Choroid plexus epithelial cell (primary cell): ENCODE results near the gene TTLL8.

ENCODE experiments used
- DNase-seq: peaks from one replicate; pipeline ENCODE4 v3.0.0-alpha.2; 2010; ENCODE audit warnings: low read depth
- H3K4me3 ChIP-seq: 2 replicates; pipeline ENCODE4 v1.5.1; 2011; ENCODE audit warnings: low read depth, mild to moderate bottlenecking, control low read depth, low read length, moderate library complexity
- TF ChIP-seq, protein P1 (sequence below): conservative IDR thresholded peaks from 2 replicates; pipeline ENCODE4 v1.5.1; 2011; ENCODE audit warnings: low read depth, mild to moderate bottlenecking, control low read depth, inconsistent platforms, low read length, moderate library complexity

TTLL8 gene

GRCh38 chr22:50002791-50003190, 55.3 kb downstream of the TTLL8 start:
- no peak for DNase-seq
- H3K4me3 ChIP-seq, result no peak overlapping the region
- TF ChIP-seq, protein P1, sequence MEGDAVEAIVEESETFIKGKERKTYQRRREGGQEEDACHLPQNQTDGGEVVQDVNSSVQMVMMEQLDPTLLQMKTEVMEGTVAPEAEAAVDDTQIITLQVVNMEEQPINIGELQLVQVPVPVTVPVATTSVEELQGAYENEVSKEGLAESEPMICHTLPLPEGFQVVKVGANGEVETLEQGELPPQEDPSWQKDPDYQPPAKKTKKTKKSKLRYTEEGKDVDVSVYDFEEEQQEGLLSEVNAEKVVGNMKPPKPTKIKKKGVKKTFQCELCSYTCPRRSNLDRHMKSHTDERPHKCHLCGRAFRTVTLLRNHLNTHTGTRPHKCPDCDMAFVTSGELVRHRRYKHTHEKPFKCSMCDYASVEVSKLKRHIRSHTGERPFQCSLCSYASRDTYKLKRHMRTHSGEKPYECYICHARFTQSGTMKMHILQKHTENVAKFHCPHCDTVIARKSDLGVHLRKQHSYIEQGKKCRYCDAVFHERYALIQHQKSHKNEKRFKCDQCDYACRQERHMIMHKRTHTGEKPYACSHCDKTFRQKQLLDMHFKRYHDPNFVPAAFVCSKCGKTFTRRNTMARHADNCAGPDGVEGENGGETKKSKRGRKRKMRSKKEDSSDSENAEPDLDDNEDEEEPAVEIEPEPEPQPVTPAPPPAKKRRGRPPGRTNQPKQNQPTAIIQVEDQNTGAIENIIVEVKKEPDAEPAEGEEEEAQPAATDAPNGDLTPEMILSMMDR, result no peak

GRCh38 chr22:50001388-50002231, 56.5 kb downstream of the TTLL8 start:
- no peak for DNase-seq
- no peak overlapping the region for H3K4me3 ChIP-seq
- TF ChIP-seq, protein P1, result no peak

DNA sequence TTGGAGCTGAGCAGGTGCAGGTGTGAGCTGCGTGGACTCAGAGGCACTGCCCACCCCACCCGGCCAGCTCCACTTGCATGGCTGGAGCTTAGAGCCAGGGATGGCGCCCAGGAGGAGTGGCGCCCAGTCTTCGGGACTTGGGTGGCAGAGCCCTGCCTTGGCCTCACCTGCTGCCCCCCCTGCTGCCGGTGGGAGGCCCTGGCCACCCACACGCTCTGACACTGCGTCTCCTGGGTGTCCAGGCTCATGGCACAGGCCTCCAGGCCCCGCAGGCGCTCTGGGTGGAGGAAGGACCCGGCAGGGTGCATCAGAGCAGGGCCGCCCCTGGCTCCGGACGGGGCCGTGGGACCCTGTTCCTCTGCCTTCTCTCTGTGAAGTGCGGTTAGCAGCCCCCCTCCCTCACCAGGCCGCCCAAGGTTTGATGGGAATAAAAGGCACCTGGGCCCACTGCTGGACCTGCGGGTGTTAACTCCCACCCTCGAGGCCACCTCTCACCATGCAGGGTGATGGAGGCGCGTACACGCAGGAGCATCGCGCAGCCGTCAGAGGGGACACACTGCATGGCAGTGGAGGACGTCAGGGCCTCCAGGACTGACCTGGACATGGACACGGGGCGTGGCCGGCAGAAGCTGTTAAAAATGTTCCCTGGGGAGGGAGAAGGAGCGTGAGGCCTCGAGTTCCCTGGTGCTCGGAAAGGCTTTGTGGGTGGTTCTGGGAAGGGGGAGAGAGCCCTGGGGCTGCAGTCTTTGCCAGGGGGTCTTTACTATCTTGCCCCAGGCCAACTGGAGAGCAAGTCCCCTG, 57.3 kb downstream of the TTLL8 start:
- no peak for DNase-seq
- TF ChIP-seq, protein P1, result no peak
- no peak overlapping the region for H3K4me3 ChIP-seq

DNA sequence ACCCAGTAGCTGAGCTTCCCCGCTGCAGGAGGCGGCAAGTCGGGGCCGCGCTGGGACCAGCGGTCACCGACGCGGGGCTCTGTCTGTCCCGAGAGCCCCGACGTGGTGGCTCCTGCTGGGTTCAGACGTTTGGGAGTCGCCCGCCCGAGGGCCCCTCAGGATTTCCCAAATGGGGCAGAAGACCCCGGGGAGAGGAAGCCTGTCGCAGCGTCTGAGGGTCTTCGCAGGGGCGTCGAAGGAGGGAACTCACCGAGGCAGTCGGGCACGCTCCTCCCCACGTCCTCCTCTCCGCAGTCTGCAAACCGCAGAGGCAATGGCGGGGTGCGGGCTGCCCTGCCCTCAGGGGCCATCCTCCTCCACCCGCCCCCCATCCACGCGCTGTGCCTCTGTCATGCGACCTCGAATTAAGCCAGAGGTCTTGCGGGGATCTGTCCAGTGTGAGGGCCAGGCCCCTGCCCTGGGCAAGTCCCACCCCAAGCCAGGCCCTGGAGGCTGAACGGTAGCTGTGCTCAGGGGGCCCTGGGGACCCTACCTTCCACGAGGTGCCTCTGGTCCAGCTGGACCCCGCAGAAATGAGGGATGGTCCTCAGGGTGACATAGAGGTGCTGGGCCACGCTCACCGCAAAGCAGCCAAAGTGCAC, 58.0 kb downstream of the TTLL8 start:
- TF ChIP-seq, protein P1, result no peak
- H3K4me3 ChIP-seq, result no peak overlapping the region
- DNase-seq, result no peak

DNA sequence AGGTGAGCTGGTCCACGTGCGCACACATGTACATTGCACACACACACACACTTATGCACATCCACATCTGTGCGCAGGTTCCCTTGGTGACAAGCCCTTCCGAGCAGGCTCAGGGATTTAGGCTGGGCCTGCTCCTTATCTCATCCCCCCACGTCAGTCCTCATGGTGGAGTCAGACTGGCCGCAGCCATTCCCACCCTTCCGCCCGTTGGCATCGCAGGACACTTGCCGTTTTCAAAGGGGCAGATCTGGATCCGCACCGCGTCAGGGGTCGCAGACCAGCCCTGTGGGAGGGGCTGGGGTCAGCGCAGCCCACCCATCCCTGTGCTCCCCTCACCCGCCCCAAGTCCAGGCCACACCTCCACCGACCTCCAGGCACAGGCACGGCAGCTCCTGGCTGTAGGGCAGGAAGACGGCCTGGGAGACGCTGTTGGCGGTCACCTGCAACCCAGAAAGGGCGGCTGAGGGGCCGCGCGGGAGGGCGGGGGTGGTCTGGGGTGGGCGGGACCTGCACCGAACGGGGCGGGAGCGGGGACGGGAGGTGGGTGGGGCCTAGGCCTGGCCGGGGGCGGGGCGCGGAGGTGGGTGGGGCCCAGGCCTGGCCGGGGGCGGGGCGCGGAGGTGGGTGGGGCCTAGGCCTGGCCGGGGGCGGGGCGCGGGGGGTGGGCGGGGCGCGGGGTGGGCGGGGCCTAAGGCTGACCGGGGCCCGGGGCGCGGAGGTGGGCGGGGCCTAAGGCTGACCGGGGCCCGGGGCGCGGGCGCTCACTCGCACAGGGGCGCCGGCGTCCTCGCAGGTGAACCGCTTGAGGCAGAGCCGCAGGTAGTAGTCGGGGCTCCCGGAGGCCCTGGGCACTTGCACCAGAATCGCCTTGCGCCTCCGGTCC, 58.8 kb downstream of the TTLL8 start:
- H3K4me3 ChIP-seq, result no peak overlapping the region
- DNase-seq, result no peak
- TF ChIP-seq, protein P1, result no peak

DNA sequence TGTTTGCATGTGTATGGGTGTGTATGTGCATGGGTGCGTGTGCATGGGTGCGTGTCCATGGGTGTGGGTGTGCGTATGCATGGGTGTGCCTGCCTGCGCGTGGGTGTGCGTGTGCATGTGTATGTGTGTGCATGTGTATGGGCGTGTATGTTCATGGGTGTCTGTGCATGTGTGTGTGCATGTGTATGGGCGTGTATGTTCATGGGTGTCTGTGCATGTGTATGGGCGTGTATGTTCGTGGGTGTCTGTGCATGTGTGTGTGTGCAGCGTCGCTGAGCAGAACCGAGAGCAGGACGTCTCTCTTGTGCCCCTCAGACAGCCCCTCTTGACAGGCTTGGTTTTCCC, 59.4 kb downstream of the TTLL8 start:
- no peak overlapping the region for H3K4me3 ChIP-seq
- TF ChIP-seq, protein P1, result no peak

More for the DNA sequence above, 59.4 kb downstream of the TTLL8 start:
- DNase-seq, result no peak
